Measurements from ENCODE around the gene GPD1L. TPM values are rescaled to one million over a fixed set of nuclear protein-coding genes. Genes with fewer than 3 reads are reported as not detected.
A peak's percentile ranks its signal among the peaks of the same experiment; 100 is the strongest.

The GPD1L gene
- total RNA-seq, 1 donor from 2014 or later, result 77.9 TPM

GRCh38 chr3:32138545-32139104 lies 32.2 kb downstream of the GPD1L start:
- Histone ChIP-seq H3K4me3 (no peak overlapping the region), H3K36me3 (peaks cover 24% of the 10 kb centered on the region), H3K4me1 (peaks cover 21% of the 10 kb centered on the region), H3K27ac (no peak overlapping the region), H3K27me3 (ENCODE audit: low read depth) (no peaks in the 10 kb centered on the region), H3K9me3 (no peaks in the 10 kb centered on the region)
- ATAC-seq, result no peak
- DNase-seq, result no peak
- intact Hi-C loops (cut with DNase I), result no loop called here
- no peak for TF ChIP-seq CTCF (IDR thresholded peaks at IDR 0.05)

- H3K36me3 ChIP-seq, result peaks cover 26% of the 10 kb centered on the region
- intact Hi-C loops (cut with DNase I), result loop anchor here (5.0 kb wide), 1 partner anchor 119 kb away; no protein-coding TSS in a partner anchor
- TF ChIP-seq CTCF (IDR thresholded peaks at IDR 0.05), result no peak
- peaks cover 23% of the 10 kb centered on the region for H3K4me1 ChIP-seq
- no peak overlapping the region for H3K4me3 ChIP-seq
- H3K27ac ChIP-seq, result no peak overlapping the region
- DNase-seq (no peak), ATAC-seq (no peak)
- H3K9me3 ChIP-seq, result no peaks in the 10 kb centered on the region
- H3K27me3 ChIP-seq (ENCODE audit: low read depth), result no peaks in the 10 kb centered on the region
Observed at GRCh38 chr3:32140943-32141342, 34.5 kb downstream of the GPD1L start.

GRCh38 chr3:32143849-32144757 lies 37.7 kb downstream of the GPD1L start:
- DNase-seq, result no peak
- TF ChIP-seq CTCF (IDR thresholded peaks at IDR 0.05), result peak; percentile 83
- Histone ChIP-seq H3K9me3 (no peaks in the 10 kb centered on the region), H3K27me3 (ENCODE audit: low read depth) (no peaks in the 10 kb centered on the region), H3K4me1 (peaks cover 21% of the 10 kb centered on the region), H3K27ac (no peak overlapping the region), H3K36me3 (peaks cover 55% of the 10 kb centered on the region), H3K4me3 (no peak overlapping the region)
- ATAC-seq, result peak; percentile 83 to 91
- intact Hi-C loops (cut with DNase I), result loop anchor here (5.0 kb wide), 1 partner anchor 122 kb away; no protein-coding TSS in a partner anchor

GRCh38 chr3:32146746-32147211 lies 40.4 kb downstream of the GPD1L start:
- H3K27ac ChIP-seq, result no peak overlapping the region
- no peak for DNase-seq
- intact Hi-C loops (cut with DNase I), result no loop called here
- no peaks in the 10 kb centered on the region for H3K27me3 ChIP-seq (ENCODE audit: low read depth)
- ATAC-seq, result no peak
- peaks cover 14% of the 10 kb centered on the region for H3K4me1 ChIP-seq
- H3K4me3 ChIP-seq, result no peak overlapping the region
- peaks cover 61% of the 10 kb centered on the region for H3K36me3 ChIP-seq
- TF ChIP-seq CTCF (IDR thresholded peaks at IDR 0.05), result no peak
- H3K9me3 ChIP-seq, result no peaks in the 10 kb centered on the region

GRCh38 chr3:32147509-32147908 lies 41.1 kb downstream of the GPD1L start:
- Histone ChIP-seq H3K27me3 (ENCODE audit: low read depth) (no peaks in the 10 kb centered on the region), H3K27ac (no peak overlapping the region), H3K9me3 (no peaks in the 10 kb centered on the region), H3K4me1 (peaks cover 14% of the 10 kb centered on the region), H3K36me3 (peaks cover 64% of the 10 kb centered on the region), H3K4me3 (no peak overlapping the region)
- TF ChIP-seq CTCF (IDR thresholded peaks at IDR 0.05), result no peak
- no peak for DNase-seq
- ATAC-seq, result no peak
- intact Hi-C loops (cut with DNase I), result no loop called here

All from lower lobe of right lung (tissue), 2 donors.